Activated CD8-positive, alpha-beta T cell treated with anti-CD3 and anti-CD28 coated beads for 36 hours (primary cell): ENCODE measurements around the gene MICAL1. TPM values are rescaled to one million over a fixed set of nuclear protein-coding genes. Genes with fewer than 3 reads are reported as not detected.
A peak's percentile ranks its signal among the peaks of the same experiment; 100 is the strongest.

ENCODE experiments used
- ATAC-seq: fragments of 200-7000 bp; cut with Tn5 transposase; one replicate; pipeline ENCODE4 v1.10.0; 2021; ENCODE audit warnings: mild to moderate bottlenecking, moderate library complexity
- CTCF ChIA-PET: fragments of 350-600 bp; sonication (Branson Sonifier 250); formaldehyde crosslinking; loops from one replicate; lab custom pipeline; 2021; ENCODE audit warnings: antibody characterized with exemption; lab: Charles Lee
- POLR2A ChIA-PET: fragments of 350-600 bp; sonication (Branson Sonifier 250); formaldehyde crosslinking; loops from one replicate; lab custom pipeline; 2021; ENCODE audit warnings: antibody characterized with exemption; lab: Charles Lee
- DNase-seq: peaks from one replicate; pipeline ENCODE4 v3.0.0-alpha.2; 2020
- H3K27ac Mint-ChIP-seq: one replicate; pipeline ENCODE4 v1.8.0; 2021; ENCODE audit warnings: mild to moderate bottlenecking, mixed read lengths
- H3K27me3 Mint-ChIP-seq: one replicate; pipeline ENCODE4 v1.8.0; 2021; ENCODE audit warnings: mixed read lengths
- H3K36me3 Mint-ChIP-seq: one replicate; pipeline ENCODE4 v1.8.0; 2021; ENCODE audit warnings: low read depth, mixed read lengths
- H3K4me1 Mint-ChIP-seq: one replicate; pipeline ENCODE4 v1.8.0; 2021; ENCODE audit warnings: low read depth, mixed read lengths
- H3K4me3 Mint-ChIP-seq: one replicate; pipeline ENCODE4 v1.8.0; 2021; ENCODE audit warnings: mild to moderate bottlenecking, moderate library complexity, mixed read lengths
- H3K9me3 Mint-ChIP-seq: one replicate; pipeline ENCODE4 v1.8.0; 2021; ENCODE audit warnings: mixed read lengths
- intact Hi-C: fragments of 100-400 bp; cut with micrococcal nuclease; formaldehyde crosslinking; loops from one replicate; pipeline ENCODE4 v1.10.0; 2022
- total RNA-seq, 2 experiments: library from RNA; stranded (reverse); gene quantifications; one replicate each; pipeline ENCODE4 v1.2.3, GENCODE V29; 2021
- TF ChIP-seq, protein P1 (sequence below): fragments of 200-600 bp; IDR thresholded peaks from one replicate; pipeline ENCODE4 v1.8.0; 2022; ENCODE audit warnings: antibody characterized with exemption, mild to moderate bottlenecking

MICAL1 gene
- total RNA-seq, 2 experiments from 2014 or later = 17.7 TPM

DNA sequence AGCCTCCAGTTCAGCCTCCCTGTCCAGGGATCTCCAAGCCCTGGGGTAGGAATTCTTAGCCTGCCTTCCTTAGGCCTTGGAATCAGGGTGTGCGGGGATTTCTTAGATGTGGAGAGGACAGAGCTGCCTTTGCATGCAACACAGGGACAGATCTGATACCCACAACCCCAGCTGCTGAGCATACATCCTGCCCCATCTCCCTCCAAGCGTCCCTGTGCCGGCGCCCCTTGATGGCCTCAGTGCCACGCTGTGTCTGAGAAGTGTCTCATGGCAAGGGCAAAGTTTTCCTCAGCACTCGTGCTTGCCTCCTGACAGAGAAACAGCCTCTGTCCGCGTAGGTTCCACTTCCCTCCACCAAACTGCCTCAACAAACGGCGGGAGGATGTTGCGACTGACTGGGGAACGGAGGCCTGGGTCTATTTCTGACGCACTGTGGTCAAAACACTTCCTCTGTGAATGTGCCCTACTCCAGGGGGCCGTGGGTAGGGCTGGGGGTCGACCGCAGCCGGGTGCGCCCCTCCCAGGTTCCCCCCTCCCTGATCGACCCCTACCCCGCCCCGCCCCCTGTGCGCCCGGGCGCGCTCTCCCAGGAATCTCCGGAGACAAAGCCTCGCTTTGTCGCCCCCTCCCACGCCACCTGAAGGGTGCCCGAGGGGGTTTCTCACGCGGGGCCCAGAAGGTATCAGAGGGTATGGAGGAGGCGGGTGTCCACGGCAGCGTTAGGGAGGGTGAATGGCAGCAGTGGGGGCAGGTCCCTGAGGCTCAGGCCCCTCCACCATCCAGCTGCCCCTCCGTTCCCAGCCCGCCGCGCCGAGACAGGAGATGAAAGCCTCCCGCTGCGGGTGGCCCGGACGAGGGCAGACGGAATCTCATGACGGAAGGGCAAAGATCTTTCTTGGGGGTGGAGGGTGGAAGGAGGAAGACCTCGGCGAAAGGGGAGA lies 806 bp downstream of the MICAL1 start:
- ChIA-PET POLR2A (interaction anchor here (0.7 to 8.3 kb wide), 7 partner anchors 9 to 78 kb away, joined by 3 to 119 read pairs (median 6); partner anchors contain the start of genes CD164, PPIL6 and SMPD2), CTCF (interaction anchor here (0.6 to 3.0 kb wide), 6 partner anchors 10 to 388 kb away, joined by 3 to 10 read pairs (median 6); partner anchors contain the start of genes CD164, PPIL6, SMPD2 and ZBTB24)
- H3K27me3 Mint-ChIP-seq = no peaks in the 10 kb centered on the region
- H3K27ac Mint-ChIP-seq = peak overlapping the region; percentile 97
- H3K4me3 Mint-ChIP-seq = peak overlapping the region; percentile 90
- ATAC-seq (peak; percentile 54), DNase-seq (peak; percentile 84)
- TF ChIP-seq, protein P1, sequence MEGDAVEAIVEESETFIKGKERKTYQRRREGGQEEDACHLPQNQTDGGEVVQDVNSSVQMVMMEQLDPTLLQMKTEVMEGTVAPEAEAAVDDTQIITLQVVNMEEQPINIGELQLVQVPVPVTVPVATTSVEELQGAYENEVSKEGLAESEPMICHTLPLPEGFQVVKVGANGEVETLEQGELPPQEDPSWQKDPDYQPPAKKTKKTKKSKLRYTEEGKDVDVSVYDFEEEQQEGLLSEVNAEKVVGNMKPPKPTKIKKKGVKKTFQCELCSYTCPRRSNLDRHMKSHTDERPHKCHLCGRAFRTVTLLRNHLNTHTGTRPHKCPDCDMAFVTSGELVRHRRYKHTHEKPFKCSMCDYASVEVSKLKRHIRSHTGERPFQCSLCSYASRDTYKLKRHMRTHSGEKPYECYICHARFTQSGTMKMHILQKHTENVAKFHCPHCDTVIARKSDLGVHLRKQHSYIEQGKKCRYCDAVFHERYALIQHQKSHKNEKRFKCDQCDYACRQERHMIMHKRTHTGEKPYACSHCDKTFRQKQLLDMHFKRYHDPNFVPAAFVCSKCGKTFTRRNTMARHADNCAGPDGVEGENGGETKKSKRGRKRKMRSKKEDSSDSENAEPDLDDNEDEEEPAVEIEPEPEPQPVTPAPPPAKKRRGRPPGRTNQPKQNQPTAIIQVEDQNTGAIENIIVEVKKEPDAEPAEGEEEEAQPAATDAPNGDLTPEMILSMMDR = no peak
- peaks cover 11% of the 10 kb centered on the region for H3K36me3 Mint-ChIP-seq
- intact Hi-C loops = loop anchor here (2.0 kb wide), 2 partner anchors 14 to 72 kb away; partner anchors contain the start of genes CD164, PPIL6 and SMPD2
- H3K9me3 Mint-ChIP-seq = no peaks in the 10 kb centered on the region
- peaks cover 72% of the 10 kb centered on the region for H3K4me1 Mint-ChIP-seq

DNA sequence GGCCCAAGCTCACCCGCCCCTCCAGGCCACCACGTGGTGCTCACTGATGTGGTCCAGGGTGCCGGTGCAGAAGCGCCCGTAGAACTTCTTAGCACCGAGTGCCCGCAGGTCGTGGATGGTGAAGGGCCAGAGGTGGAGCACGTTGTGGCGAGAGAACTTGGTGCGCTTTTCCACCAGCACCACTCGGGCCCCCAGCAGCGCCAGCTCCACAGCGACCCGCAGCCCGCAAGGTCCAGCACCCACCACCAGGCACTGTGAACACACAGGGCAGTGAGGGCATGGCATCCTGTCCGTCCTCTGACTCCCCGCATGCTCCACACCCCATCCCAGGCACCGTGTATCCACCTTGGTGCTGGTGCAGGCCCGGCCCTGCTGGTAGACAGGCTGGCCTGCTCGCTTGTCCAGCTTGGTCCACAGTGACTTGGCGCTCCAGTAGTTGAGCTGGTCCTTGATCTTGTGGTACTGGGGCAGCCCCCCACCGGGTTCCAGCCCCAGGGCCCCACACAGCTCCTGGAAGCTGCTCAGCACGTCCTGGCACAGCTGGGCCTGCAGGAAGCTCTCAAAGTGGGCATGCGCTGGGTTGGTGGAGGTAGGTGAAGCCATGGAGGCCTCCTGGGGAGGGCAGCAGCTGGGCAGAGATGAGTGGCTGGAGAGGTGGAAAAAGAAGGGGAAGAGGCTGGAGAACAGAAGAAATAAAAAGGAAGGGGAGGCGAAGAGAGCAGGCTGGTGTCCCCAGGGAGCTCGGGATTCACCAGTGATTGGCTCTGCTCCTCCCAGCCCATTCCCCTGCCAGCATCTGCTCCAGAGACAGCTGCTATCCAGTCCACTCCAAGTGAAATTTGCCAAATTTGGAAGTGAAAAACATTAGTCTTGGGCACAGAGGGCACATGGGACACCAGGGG lies 1.7 kb downstream of the MICAL1 start:
- DNase-seq (no peak), ATAC-seq (no peak)
- H3K4me3 Mint-ChIP-seq = peak overlapping the region; percentile 90
- peaks cover 8% of the 10 kb centered on the region for H3K36me3 Mint-ChIP-seq
- no peaks in the 10 kb centered on the region for H3K9me3 Mint-ChIP-seq
- peaks cover 71% of the 10 kb centered on the region for H3K4me1 Mint-ChIP-seq
- CTCF ChIA-PET = interaction anchor here (0.6 to 3.0 kb wide), 3 partner anchors 13 to 71 kb away, joined by 3 to 10 read pairs (median 9); partner anchors contain the start of genes CD164, PPIL6, SMPD2 and ZBTB24
- TF ChIP-seq, protein P1 = no peak
- H3K27me3 Mint-ChIP-seq = no peaks in the 10 kb centered on the region
- peak overlapping the region; percentile 97 for H3K27ac Mint-ChIP-seq
- POLR2A ChIA-PET = interaction anchor here (0.6 to 8.3 kb wide), 4 partner anchors 10 to 22 kb away, joined by 3 to 119 read pairs (median 9); partner anchors contain the start of genes PPIL6 and SMPD2
- intact Hi-C loops = loop anchor here (2.0 kb wide), 2 partner anchors 13 to 71 kb away; partner anchors contain the start of genes CD164, PPIL6 and SMPD2

DNA sequence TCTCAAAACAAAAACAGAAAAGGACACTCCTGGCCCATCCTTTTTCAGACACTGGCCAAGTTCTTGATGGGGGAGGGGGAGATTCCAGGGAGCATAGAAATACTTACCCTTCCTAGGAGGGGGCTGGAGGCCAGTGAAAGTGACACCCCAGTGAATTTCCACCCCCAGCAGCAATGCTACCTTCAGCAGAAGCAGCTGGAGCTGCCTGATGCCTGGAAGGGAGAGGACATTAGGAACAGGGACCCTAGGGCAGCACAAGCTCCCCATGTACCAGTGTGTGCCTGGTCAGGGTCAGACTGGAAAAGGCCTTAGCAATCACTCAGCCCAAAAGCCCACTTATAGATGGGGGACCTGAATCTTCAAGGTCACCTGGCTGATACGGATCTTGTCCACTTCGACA lies 2.4 kb downstream of the MICAL1 start:
- POLR2A ChIA-PET = interaction anchor here (3.7 to 8.3 kb wide), 2 partner anchors 10 to 11 kb away, joined by 14 to 119 read pairs; partner anchors contain the start of genes PPIL6 and SMPD2
- TF ChIP-seq, protein P1 = no peak
- Mint-ChIP-seq H3K27ac (no peak overlapping the region), H3K4me3 (no peak overlapping the region), H3K4me1 (peaks cover 67% of the 10 kb centered on the region), H3K27me3 (no peaks in the 10 kb centered on the region), H3K9me3 (no peaks in the 10 kb centered on the region), H3K36me3 (peaks cover 8% of the 10 kb centered on the region)
- CTCF ChIA-PET = interaction anchor here (2.2 to 3.0 kb wide), 2 partner anchors 12 to 70 kb away, joined by 9 to 10 read pairs; partner anchors contain the start of genes CD164, PPIL6 and SMPD2
- ATAC-seq (no peak), DNase-seq (no peak)
- intact Hi-C loops = no loop called here

DNA sequence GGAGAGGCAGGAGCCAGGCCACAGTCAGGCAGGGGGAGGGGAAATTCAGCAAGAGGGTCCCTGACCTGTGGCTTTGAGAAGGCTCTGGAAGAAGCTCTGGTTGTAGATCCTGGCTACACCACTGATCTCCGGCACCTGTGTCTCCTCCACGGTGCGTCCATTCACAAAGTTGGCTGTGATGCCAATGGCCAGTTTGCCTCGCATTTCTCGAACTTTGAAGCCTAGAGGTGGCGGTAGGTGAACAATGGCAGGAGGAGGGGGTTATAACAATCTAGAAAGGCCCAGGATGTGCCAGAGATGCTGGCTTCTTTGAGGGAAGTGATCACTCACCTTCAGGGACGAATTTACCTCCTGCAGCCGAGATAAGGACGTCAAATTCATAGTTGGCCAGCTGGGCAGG lies 3.4 kb downstream of the MICAL1 start:
- CTCF ChIA-PET = interaction anchor here (3.0 kb wide), 1 partner anchor 69 kb away, joined by 10 read pairs; the partner anchor contains the start of gene CD164
- peaks cover 57% of the 10 kb centered on the region for H3K4me1 Mint-ChIP-seq
- peaks cover 4% of the 10 kb centered on the region for H3K36me3 Mint-ChIP-seq
- H3K4me3 Mint-ChIP-seq = no peak overlapping the region
- no peaks in the 10 kb centered on the region for H3K9me3 Mint-ChIP-seq
- H3K27ac Mint-ChIP-seq = no peak overlapping the region
- POLR2A ChIA-PET = interaction anchor here (1.3 to 8.3 kb wide), 3 partner anchors 9 to 75 kb away, joined by 3 to 119 read pairs (median 4); partner anchors contain the start of genes CD164, PPIL6 and SMPD2
- no peak for DNase-seq
- no peak for ATAC-seq
- TF ChIP-seq, protein P1 = no peak
- intact Hi-C loops = no loop called here
- no peaks in the 10 kb centered on the region for H3K27me3 Mint-ChIP-seq
